ENCODE measurements around the gene SELENOM. TPM values are rescaled to one million over a fixed set of nuclear protein-coding genes. Genes with fewer than 3 reads are reported as not detected.

The SELENOM gene
- total and polyA plus RNA-seq, 2 of the 8 experiments (the other 6 are each of a cell fraction or from before 2014, with no cell fraction given), result 22.7 to 40.0 TPM

- TF ChIP-seq KDM4A (IDR thresholded peaks at IDR 0.05; ENCODE audit: low read depth, low read length, severe bottlenecking), result peak; percentile 43
- TF ChIP-seq TCF12 (IDR thresholded peaks at IDR 0.05; ENCODE audit: low read depth, low read length), result no peak
- no peak for TF ChIP-seq TEAD4 (IDR thresholded peaks at IDR 0.05; ENCODE audit: low read depth, low read length)
- TF ChIP-seq EP300 (IDR thresholded peaks at IDR 0.05; ENCODE audit: borderline replicate concordance in 1 of 2, low read depth in 2 of 2, low read length in 2 of 2), result peak in 1 of 2 experiments; percentile 66; a peak in 1 of 3 replicates
- no peak for TF ChIP-seq SIRT6 (IDR thresholded peaks at IDR 0.05; ENCODE audit: low read length)
- TF ChIP-seq BRCA1 (IDR thresholded peaks at IDR 0.05; ENCODE audit: low read depth, low read length), result no peak
- TF ChIP-seq ASH2L (IDR thresholded peaks at IDR 0.05; ENCODE audit: low read length), result peak; percentile 34
- no peak for TF ChIP-seq EZH2 (IDR thresholded peaks at IDR 0.05; ENCODE audit: low read depth, low read length, severe bottlenecking)
- no peak for TF ChIP-seq NANOG (IDR thresholded peaks at IDR 0.05; ENCODE audit: insufficient read depth, low read depth, low read length, poor library complexity, severe bottlenecking)
- TF ChIP-seq ZNF274 (IDR thresholded peaks at IDR 0.05; ENCODE audit: borderline replicate concordance, extremely low read depth, low read length), result no peak
- no peak for TF ChIP-seq CBX5 (IDR thresholded peaks at IDR 0.05; ENCODE audit: low read depth, low read length)
- no peak for TF ChIP-seq SUZ12 (IDR thresholded peaks at IDR 0.05; ENCODE audit: low read length)
- TF ChIP-seq TAF1 (IDR thresholded peaks at IDR 0.05; ENCODE audit: low read depth, low read length), result peak; percentile 76; the same call in 1 of the 2 replicates
- no peak; the same call in 1 of the 2 replicates for TF ChIP-seq PHF8 (conservative IDR thresholded peaks at IDR 0.05; ENCODE audit: low read depth, low read length)
- TF ChIP-seq POLR2AphosphoS5 (IDR thresholded peaks at IDR 0.05; ENCODE audit: low read depth, low read length), result peak; percentile 71
- no peak for TF ChIP-seq SP2 (IDR thresholded peaks at IDR 0.05; ENCODE audit: low read length)
- no peak for TF ChIP-seq SP4 (IDR thresholded peaks at IDR 0.05; ENCODE audit: low read length)
- TF ChIP-seq USF2 (IDR thresholded peaks at IDR 0.05; ENCODE audit: low read length), result no peak
Observed at GRCh38 chr22:31139866-31140716, 32.7 kb upstream of the SELENOM start, which contains the start of gene PLA2G3 (continued).
